BJ (cell line): ENCODE results near the gene LAX1. TPM values are rescaled to one million over a fixed set of nuclear protein-coding genes. Genes with fewer than 3 reads are reported as not detected.
"Not testable (repeated sequence)": the region's sequence is repeated elsewhere in the genome, so short reads cannot be mapped to it uniquely, and the experiment has no call there.

Experiments
- CTCF ChIA-PET: fragments of 350-600 bp; formaldehyde crosslinking; extraction: SDS; loops from one replicate; lab custom pipeline; 2021; ENCODE audit warnings: antibody characterized with exemption, inconsistent platforms; lab: Yijun Ruan, JAX
- POLR2A ChIA-PET: fragments of 300-600 bp; sonication (Branson Sonifier 250); formaldehyde crosslinking; extraction: SDS; loops from one replicate; lab custom pipeline; 2021; ENCODE audit warnings: antibody characterized with exemption; lab: Charles Lee
- DNase-seq: peaks from one replicate; pipeline ENCODE4 v3.0.0-alpha.2; 2011; ENCODE audit warnings: low read depth
- H3K27me3 ChIP-seq: 2 replicates; pipeline ENCODE4 v1.6.0; 2011; ENCODE audit warnings: low read length; ENCODE audit not compliant: control insufficient read depth, insufficient read depth
- H3K36me3 ChIP-seq: 2 replicates; pipeline ENCODE4 v1.5.1; 2011; ENCODE audit warnings: low read length; ENCODE audit not compliant: control insufficient read depth, insufficient read depth
- H3K4me3 ChIP-seq: 2 replicates; pipeline ENCODE4 v1.5.1; 2011; ENCODE audit warnings: low read depth, mild to moderate bottlenecking, control low read depth, low read length
- polyA plus RNA-seq: library from polyadenylated mRNA; depleted of rRNA; stranded (reverse); fragments of >200 nt; gene quantifications from 2 replicates; pipeline ENCODE4 v1.2.3, GENCODE V29; 2011
- TF ChIP-seq, protein P1 (sequence below): IDR thresholded peaks from 2 replicates; pipeline ENCODE4 v1.5.1; 2011; ENCODE audit warnings: low read depth, mild to moderate bottlenecking, control low read depth, inconsistent platforms, low read length, moderate library complexity; ENCODE audit not compliant: insufficient read depth

LAX1 gene
- polyA plus RNA-seq, 1 experiment = not detected

GRCh38 chr1:203781962-203782361 is 17.0 kb downstream of the LAX1 start:
- Histone ChIP-seq H3K4me3 (no peak overlapping the region), H3K36me3 (no peaks in the 10 kb centered on the region), H3K27me3 (no peaks in the 10 kb centered on the region)
- TF ChIP-seq, protein P1, sequence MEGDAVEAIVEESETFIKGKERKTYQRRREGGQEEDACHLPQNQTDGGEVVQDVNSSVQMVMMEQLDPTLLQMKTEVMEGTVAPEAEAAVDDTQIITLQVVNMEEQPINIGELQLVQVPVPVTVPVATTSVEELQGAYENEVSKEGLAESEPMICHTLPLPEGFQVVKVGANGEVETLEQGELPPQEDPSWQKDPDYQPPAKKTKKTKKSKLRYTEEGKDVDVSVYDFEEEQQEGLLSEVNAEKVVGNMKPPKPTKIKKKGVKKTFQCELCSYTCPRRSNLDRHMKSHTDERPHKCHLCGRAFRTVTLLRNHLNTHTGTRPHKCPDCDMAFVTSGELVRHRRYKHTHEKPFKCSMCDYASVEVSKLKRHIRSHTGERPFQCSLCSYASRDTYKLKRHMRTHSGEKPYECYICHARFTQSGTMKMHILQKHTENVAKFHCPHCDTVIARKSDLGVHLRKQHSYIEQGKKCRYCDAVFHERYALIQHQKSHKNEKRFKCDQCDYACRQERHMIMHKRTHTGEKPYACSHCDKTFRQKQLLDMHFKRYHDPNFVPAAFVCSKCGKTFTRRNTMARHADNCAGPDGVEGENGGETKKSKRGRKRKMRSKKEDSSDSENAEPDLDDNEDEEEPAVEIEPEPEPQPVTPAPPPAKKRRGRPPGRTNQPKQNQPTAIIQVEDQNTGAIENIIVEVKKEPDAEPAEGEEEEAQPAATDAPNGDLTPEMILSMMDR = no peak
- ChIA-PET POLR2A (no interaction called here), CTCF (no interaction called here)
- DNase-seq = no peak

DNA sequence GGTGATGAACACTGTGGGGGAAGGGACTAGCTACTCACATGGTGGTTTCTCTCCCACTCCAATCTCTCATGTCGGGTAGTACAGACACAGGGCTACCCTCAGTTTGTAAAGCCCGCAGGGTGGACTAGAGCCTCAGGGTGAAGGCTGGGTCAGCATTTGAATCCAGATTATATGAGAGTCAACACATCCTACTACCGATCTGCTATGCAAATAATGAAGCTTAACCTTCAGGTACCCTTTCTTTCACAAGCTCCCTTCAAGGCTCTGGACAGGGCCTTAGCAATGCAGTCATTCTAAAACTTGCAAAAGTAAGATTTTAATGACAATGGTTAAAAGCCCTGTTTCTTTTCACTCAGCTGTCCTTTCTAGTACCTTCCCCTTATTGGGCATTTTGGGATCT is 25.0 kb downstream of the LAX1 start:
- no peak overlapping the region for H3K4me3 ChIP-seq
- no peaks in the 10 kb centered on the region for H3K27me3 ChIP-seq
- TF ChIP-seq, protein P1 = no peak
- POLR2A ChIA-PET = no interaction called here
- H3K36me3 ChIP-seq = no peaks in the 10 kb centered on the region
- no peak for DNase-seq
- CTCF ChIA-PET = no interaction called here

DNA sequence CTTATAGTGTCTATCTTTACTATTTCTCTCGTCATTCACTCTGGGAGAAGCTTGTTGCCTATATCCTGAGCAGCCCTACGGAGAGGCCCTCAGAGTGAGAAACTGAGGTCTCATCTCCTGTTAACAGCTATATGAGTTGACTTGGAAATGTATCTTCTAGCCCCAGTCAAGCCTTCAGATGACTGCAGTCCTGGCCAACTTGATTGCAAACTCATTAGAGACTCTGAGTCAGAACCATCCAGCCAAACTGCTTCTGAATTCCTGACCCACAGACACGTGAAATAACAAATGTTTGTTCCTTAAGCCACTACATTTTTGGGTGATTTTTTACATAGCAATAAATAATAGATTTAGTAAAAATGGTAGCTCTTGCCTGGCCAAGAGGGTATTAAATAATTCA is 26.5 kb downstream of the LAX1 start:
- no peak for DNase-seq
- ChIA-PET CTCF (interaction anchor here (1.8 kb wide), 1 partner anchor 415 kb away, joined by 4 read pairs; no protein-coding TSS in a partner anchor), POLR2A (no interaction called here)
- H3K4me3 ChIP-seq = no peak overlapping the region
- H3K27me3 ChIP-seq = no peaks in the 10 kb centered on the region
- TF ChIP-seq, protein P1 = no peak
- no peaks in the 10 kb centered on the region for H3K36me3 ChIP-seq

GRCh38 chr1:203792486-203792885 is 27.5 kb downstream of the LAX1 start:
- TF ChIP-seq, protein P1 = no peak
- ChIA-PET POLR2A (no interaction called here), CTCF (interaction anchor here (1.8 kb wide), 1 partner anchor 414 kb away, joined by 4 read pairs; no protein-coding TSS in a partner anchor)
- Histone ChIP-seq H3K4me3 (no peak overlapping the region), H3K27me3 (no peaks in the 10 kb centered on the region), H3K36me3 (no peaks in the 10 kb centered on the region)
- no peak for DNase-seq

DNA sequence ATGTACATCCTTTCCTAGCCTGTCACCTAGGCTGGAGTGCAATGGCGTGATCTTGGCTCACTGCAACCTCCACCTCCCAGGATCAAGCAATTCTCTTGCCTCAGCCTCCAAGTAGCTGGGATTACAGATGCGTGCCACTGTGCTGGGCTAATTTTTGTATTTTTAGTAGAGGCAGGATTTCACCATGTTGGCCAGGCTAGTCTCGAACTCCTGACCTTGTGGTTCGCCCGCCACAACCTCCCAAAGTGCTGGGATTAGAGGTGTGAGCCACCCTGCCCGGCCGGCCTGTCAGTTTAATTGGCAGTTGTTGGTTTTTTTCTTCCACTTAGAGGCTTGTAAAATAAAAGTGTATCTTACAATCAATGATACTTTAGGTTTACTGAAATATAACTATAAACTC is 28.6 kb downstream of the LAX1 start:
- DNase-seq, POLR2A ChIA-PET, CTCF ChIA-PET, H3K27me3 ChIP-seq, H3K4me3 ChIP-seq, H3K36me3 ChIP-seq: not testable (repeated sequence)
